IMR-90 (cell line): ENCODE data around the gene RYR2. TPM values are rescaled to one million over a fixed set of nuclear protein-coding genes. Genes with fewer than 3 reads are reported as not detected.

Experiments used
- ATAC-seq: fragments of 200-7000 bp; cut with Tn5 transposase; 2 replicates; pipeline ENCODE4 v1.9.1; 2020; ENCODE audit warnings: low read depth, mild to moderate bottlenecking, moderate library complexity
- BruUV-seq: library from RNA; stranded (reverse); fragments of 400-500 nt; replicated peaks from 2 replicates; lab custom pipeline; 2021; lab: Mats Ljungman, UMichigan
- CTCF ChIA-PET: fragments of 300-600 bp; formaldehyde crosslinking; extraction: SDS; loops from one replicate; lab custom pipeline; 2021; ENCODE audit warnings: antibody characterized with exemption; lab: Yijun Ruan, JAX
- POLR2A ChIA-PET: fragments of 300-600 bp; sonication (Branson Sonifier 250); formaldehyde crosslinking; loops from one replicate; lab custom pipeline; 2022; ENCODE audit warnings: antibody characterized with exemption; ENCODE audit not compliant: unreplicated experiment; lab: Charles Lee
- DNase-seq: peaks from one replicate; pipeline ENCODE4 v3.0.0; 2013
- H2AFZ ChIP-seq: replicated peaks from 2 replicates; pipeline ENCODE3; 2013; ENCODE audit warnings: low read length, mild to moderate bottlenecking; ENCODE audit not compliant: poor library complexity
- H2AK5ac ChIP-seq: 2 replicates; pipeline ENCODE4 v1.6.1; 2013; ENCODE audit warnings: low read depth, low read length, inconsistent platforms
- H2AK9ac ChIP-seq: replicated peaks from 2 replicates; pipeline ENCODE3; 2013; ENCODE audit warnings: mild to moderate bottlenecking, low read depth, low read length, moderate library complexity; ENCODE audit not compliant: poor library complexity
- H2BK120ac ChIP-seq: 2 replicates; pipeline ENCODE4 v1.6.1; 2013; ENCODE audit warnings: low read depth, low read length, inconsistent platforms
- H2BK15ac ChIP-seq: 3 replicates; pipeline ENCODE4 v1.6.1; 2013; ENCODE audit warnings: low read depth, low read length, inconsistent platforms
- H2BK20ac ChIP-seq: 2 replicates; pipeline ENCODE4 v1.6.1; 2013; ENCODE audit warnings: low read depth, mild to moderate bottlenecking, inconsistent platforms, low read length, moderate library complexity
- H2BK5ac ChIP-seq: 2 replicates; pipeline ENCODE4 v1.6.1; 2013; ENCODE audit warnings: mild to moderate bottlenecking, low read depth, low read length, inconsistent platforms; ENCODE audit not compliant: poor library complexity, severe bottlenecking
- H3K14ac ChIP-seq: replicated peaks from 2 replicates; pipeline ENCODE4 v1.6.1; 2013; ENCODE audit warnings: low read depth, low read length, inconsistent platforms
- H3K18ac ChIP-seq: 2 replicates; pipeline ENCODE4 v1.6.1; 2013; ENCODE audit warnings: low read depth, low read length, control low read depth
- H3K23ac ChIP-seq: 2 replicates; pipeline ENCODE4 v1.6.1; 2013; ENCODE audit warnings: low read depth, low read length, inconsistent platforms
- H3K27ac ChIP-seq: 2 replicates; pipeline ENCODE4 v1.5.1; 2013; ENCODE audit warnings: mild to moderate bottlenecking, control low read depth, low read length; ENCODE audit not compliant: insufficient read depth
- H3K27me3 ChIP-seq: 2 replicates; pipeline ENCODE4 v1.6.1; 2013; ENCODE audit warnings: low read length; ENCODE audit not compliant: control insufficient read depth, insufficient read depth
- H3K36me3 ChIP-seq: 2 replicates; pipeline ENCODE4 v1.6.1; 2013; ENCODE audit warnings: low read length, mixed read lengths; ENCODE audit not compliant: control insufficient read depth, insufficient read depth
- H3K4ac ChIP-seq: 2 replicates; pipeline ENCODE4 v1.6.1; 2013; ENCODE audit warnings: low read depth, low read length, inconsistent platforms
- H3K4me1 ChIP-seq: 2 replicates; pipeline ENCODE4 v1.6.1; 2013; ENCODE audit warnings: low read length, mixed read lengths; ENCODE audit not compliant: control insufficient read depth, insufficient read depth
- H3K4me2 ChIP-seq: 2 replicates; pipeline ENCODE4 v1.6.1; 2013; ENCODE audit warnings: low read depth, mild to moderate bottlenecking, control low read depth, low read length, moderate library complexity
- H3K4me3 ChIP-seq: 2 replicates; pipeline ENCODE4 v1.5.1; 2013; ENCODE audit warnings: low read depth, mild to moderate bottlenecking, control low read depth, low read length, moderate library complexity; ENCODE audit not compliant: insufficient read depth
- H3K56ac ChIP-seq: 2 replicates; pipeline ENCODE4 v1.6.1; 2013; ENCODE audit warnings: low read length, inconsistent platforms; ENCODE audit not compliant: insufficient read depth; ENCODE audit errors: extremely low read depth
- H3K79me1 ChIP-seq, 2 experiments: 2 replicates each; pipeline ENCODE4 v1.6.1; 2013; ENCODE audit warnings: low read length in 2 of 2, inconsistent platforms in 1 of 2, low read depth in 1 of 2
- H3K9ac ChIP-seq: 2 replicates; pipeline ENCODE4 v1.6.1; 2013; ENCODE audit warnings: low read depth, low read length, control low read depth
- H3K9me1 ChIP-seq: 2 replicates; pipeline ENCODE4 v1.6.1; 2013; ENCODE audit warnings: low read length, inconsistent platforms; ENCODE audit not compliant: insufficient read depth
- H3K9me3 ChIP-seq: 2 replicates; pipeline ENCODE4 v1.6.1; 2013; ENCODE audit warnings: low read length; ENCODE audit not compliant: control insufficient read depth, insufficient read depth
- H4K20me1 ChIP-seq: 2 replicates; pipeline ENCODE4 v1.6.1; 2013; ENCODE audit warnings: low read length, inconsistent platforms; ENCODE audit not compliant: insufficient read depth
- H4K5ac ChIP-seq: 2 replicates; pipeline ENCODE4 v1.6.1; 2013; ENCODE audit warnings: mild to moderate bottlenecking, low read depth, low read length, control low read depth
- H4K8ac ChIP-seq, 2 experiments: 2 replicates each; pipeline ENCODE4 v1.6.1; 2013; ENCODE audit warnings: low read depth in 2 of 2, low read length in 2 of 2, control low read depth in 1 of 2, inconsistent platforms in 1 of 2
- H4K91ac ChIP-seq: 2 replicates; pipeline ENCODE4 v1.6.1; 2013; ENCODE audit warnings: low read depth, low read length, inconsistent platforms; ENCODE audit not compliant: insufficient read depth
- BHLHE40 ChIP-seq: fragments of 150-350 bp; IDR thresholded peaks from 2 replicates; pipeline ENCODE4 v1.6.1; 2016; ENCODE audit warnings: mild to moderate bottlenecking, low read depth, low read length
- CEBPB ChIP-seq: IDR thresholded peaks from 2 replicates; pipeline ENCODE4 v1.6.1; 2012; ENCODE audit warnings: low read depth, low read length, improper control_type of control experiment
- CHD1 ChIP-seq: IDR thresholded peaks from 2 replicates; pipeline ENCODE4 v1.6.1; 2012; ENCODE audit warnings: low read depth, low read length, improper control_type of control experiment
- CTCF ChIP-seq: conservative IDR thresholded peaks from 2 replicates; pipeline ENCODE4 v1.5.1; 2012; ENCODE audit warnings: mild to moderate bottlenecking, low read depth, low read length, improper control_type of control experiment
- ELK1 ChIP-seq: fragments of 150-350 bp; IDR thresholded peaks from 2 replicates; pipeline ENCODE4 v1.6.1; 2016; ENCODE audit warnings: low read depth, mild to moderate bottlenecking, low read length, moderate library complexity, borderline replicate concordance
- FOS ChIP-seq: fragments of 150-350 bp; IDR thresholded peaks from 2 replicates; pipeline ENCODE4 v1.6.1; 2016; ENCODE audit warnings: low read depth, low read length
- MAZ ChIP-seq: IDR thresholded peaks from 2 replicates; pipeline ENCODE4 v1.6.1; 2012; ENCODE audit warnings: low read depth, mild to moderate bottlenecking, low read length, improper control_type of control experiment, moderate library complexity, borderline replicate concordance
- POLR2A ChIP-seq: IDR thresholded peaks from 2 replicates; pipeline ENCODE4 v1.6.1; 2012; ENCODE audit warnings: mild to moderate bottlenecking, low read depth, low read length
- RFX5 ChIP-seq: IDR thresholded peaks from 2 replicates; pipeline ENCODE4 v1.8.0; 2012; ENCODE audit warnings: low read depth, mild to moderate bottlenecking, low read length, moderate library complexity
- USF2 ChIP-seq: fragments of 150-350 bp; IDR thresholded peaks from 2 replicates; pipeline ENCODE4 v1.6.1; 2017; ENCODE audit warnings: mild to moderate bottlenecking, antibody characterized with exemption, low read length, low read depth
- dilution Hi-C: fragments of 300-500 bp; cut with HindIII; formaldehyde crosslinking; loops from one replicate; pipeline ENCODE4 v1.14.3; 2018; ENCODE audit warnings: low sequenced_read_pairs; ENCODE audit not compliant: unreplicated experiment
- in situ Hi-C: fragments of 300-500 bp; cut with MboI; formaldehyde crosslinking; loops from 3 replicates; pipeline ENCODE4 v1.14.3; 2019; ENCODE audit warnings: low sequenced_read_pairs, inconsistent platforms, mixed read lengths
- intact Hi-C: fragments of 100-400 bp; cut with micrococcal nuclease; formaldehyde crosslinking; loops from 2 replicates; pipeline ENCODE4 v1.10.0; 2022
- polyA plus RNA-seq, 3 experiments: library from polyadenylated mRNA; depleted of rRNA; stranded (reverse); fragments of >200 nt; gene quantifications; 2 replicates each; pipeline ENCODE4 v1.2.3, GENCODE V29; 2012; ENCODE audit warnings: low replicate concordance in 1 of 3
- total RNA-seq: library from RNA; depleted of rRNA; stranded (reverse); fragments of >200 nt; gene quantifications from 2 replicates; pipeline ENCODE4 v1.2.3, GENCODE V29; 2012

RYR2 gene
- total and polyA plus RNA-seq, 2 of the 4 experiments (the other 2 are of a cell fraction), result not detected

GRCh38 chr1:237320890-237321289 lies 278.9 kb downstream of the RYR2 start:
- DNase-seq, result no peak
- H3K23ac ChIP-seq, result no peak overlapping the region
- H3K4me1 ChIP-seq, result no peaks in the 10 kb centered on the region
- peaks cover 4% of the 10 kb centered on the region; the same call in 1 of the 2 replicates for H3K9me3 ChIP-seq
- H3K4ac ChIP-seq, result no peak overlapping the region
- TF ChIP-seq CEBPB (no peak), FOS (no peak), RFX5 (no peak), MAZ (no peak), USF2 (no peak), CTCF (no peak), POLR2A (no peak), CHD1 (no peak), ELK1 (no peak), BHLHE40 (no peak)
- intact Hi-C loops (no loop called here), in situ Hi-C loops (no loop called here), dilution Hi-C loops (no loop called here)
- H2BK5ac ChIP-seq, result no peak overlapping the region
- no peak overlapping the region for H3K9ac ChIP-seq
- no peak overlapping the region for H4K5ac ChIP-seq
- H3K27me3 ChIP-seq, result no peaks in the 10 kb centered on the region
- H2BK15ac ChIP-seq, result no peak overlapping the region
- no peak overlapping the region for H2AK5ac ChIP-seq
- H2AFZ ChIP-seq, result no peak overlapping the region
- no peak overlapping the region for H4K91ac ChIP-seq
- no peak overlapping the region for H2AK9ac ChIP-seq
- H3K79me1 ChIP-seq, result no peaks in the 10 kb centered on the region
- no peak overlapping the region for H3K4me2 ChIP-seq
- no peak overlapping the region for H4K8ac ChIP-seq
- H3K18ac ChIP-seq, result no peak overlapping the region
- no peak overlapping the region for H3K4me3 ChIP-seq
- no peaks in the 10 kb centered on the region for H3K36me3 ChIP-seq
- BruUV-seq, result no TSS peak
- no peaks in the 10 kb centered on the region for H4K20me1 ChIP-seq
- H3K27ac ChIP-seq, result no peak overlapping the region
- H2BK20ac ChIP-seq, result no peak overlapping the region
- POLR2A ChIA-PET, result no interaction called here
- H3K9me1 ChIP-seq, result no peaks in the 10 kb centered on the region
- H3K56ac ChIP-seq, result no peak overlapping the region
- CTCF ChIA-PET, result no interaction called here
- no peak overlapping the region for H3K14ac ChIP-seq
- ATAC-seq, result no peak
- no peak overlapping the region for H2BK120ac ChIP-seq
